Adrenal gland (tissue), 5 donors: Measurements from ENCODE around the gene SELENOW.

Experiments
- POLR2A ChIP-seq, 2 donors: fragments of 450-650 bp; IDR thresholded peaks; one replicate each; pipeline ENCODE4 v1.6.1; 2017; ENCODE audit warnings: antibody characterized with exemption in 2 of 2, mild to moderate bottlenecking in 2 of 2, moderate library complexity in 1 of 2
- TF ChIP-seq, protein P1 (sequence below), 6 experiments: fragments of 450-650 bp in 4 of 6; fragments of 200-600 bp in 2 of 6; sonication (generic) in 1 of 6; IDR thresholded peaks; 1 replicate in 5 of 6; 2 replicates in 1 of 6; pipeline versions ENCODE4 v1.5.1 to v1.8.0; 2016 to 2021; ENCODE audit warnings: antibody characterized with exemption in 6 of 6, mild to moderate bottlenecking in 2 of 6, moderate library complexity in 1 of 6
- donor health status: DM: no; HTN: no; CAD: no.

DNA sequence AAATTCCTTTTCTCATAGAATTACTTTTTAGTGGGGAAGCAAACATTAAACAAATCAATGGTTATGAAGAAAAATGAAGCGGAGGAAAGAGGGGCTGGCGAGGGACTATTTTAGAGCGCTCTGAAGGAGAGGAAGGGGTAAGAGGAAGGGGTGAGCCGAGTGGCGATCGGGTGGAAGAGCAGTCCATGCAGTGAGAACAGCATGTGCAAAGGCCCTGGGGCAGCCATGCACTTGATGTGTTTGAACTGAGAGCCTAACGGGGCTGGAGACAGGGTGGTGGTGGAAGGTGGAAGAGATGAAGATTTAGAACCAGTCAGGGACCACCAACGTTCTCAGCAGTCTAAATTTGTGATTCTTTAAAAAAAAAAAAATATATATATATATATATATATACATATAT lies 47.6 kb upstream of the SELENOW start:
- TF ChIP-seq, protein P1, sequence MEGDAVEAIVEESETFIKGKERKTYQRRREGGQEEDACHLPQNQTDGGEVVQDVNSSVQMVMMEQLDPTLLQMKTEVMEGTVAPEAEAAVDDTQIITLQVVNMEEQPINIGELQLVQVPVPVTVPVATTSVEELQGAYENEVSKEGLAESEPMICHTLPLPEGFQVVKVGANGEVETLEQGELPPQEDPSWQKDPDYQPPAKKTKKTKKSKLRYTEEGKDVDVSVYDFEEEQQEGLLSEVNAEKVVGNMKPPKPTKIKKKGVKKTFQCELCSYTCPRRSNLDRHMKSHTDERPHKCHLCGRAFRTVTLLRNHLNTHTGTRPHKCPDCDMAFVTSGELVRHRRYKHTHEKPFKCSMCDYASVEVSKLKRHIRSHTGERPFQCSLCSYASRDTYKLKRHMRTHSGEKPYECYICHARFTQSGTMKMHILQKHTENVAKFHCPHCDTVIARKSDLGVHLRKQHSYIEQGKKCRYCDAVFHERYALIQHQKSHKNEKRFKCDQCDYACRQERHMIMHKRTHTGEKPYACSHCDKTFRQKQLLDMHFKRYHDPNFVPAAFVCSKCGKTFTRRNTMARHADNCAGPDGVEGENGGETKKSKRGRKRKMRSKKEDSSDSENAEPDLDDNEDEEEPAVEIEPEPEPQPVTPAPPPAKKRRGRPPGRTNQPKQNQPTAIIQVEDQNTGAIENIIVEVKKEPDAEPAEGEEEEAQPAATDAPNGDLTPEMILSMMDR (IDR thresholded peaks at IDR 0.05): no peak
- no peak for TF ChIP-seq POLR2A (IDR thresholded peaks at IDR 0.05)
